Tibial artery (tissue), 4 donors: ENCODE results near the gene GLP1R.

ENCODE experiments used
- DNase-seq, 2 donors: peaks; one replicate each; pipeline ENCODE4 v3.0.0-alpha.2; 2019
- H3K27ac ChIP-seq, 2 donors: fragments of 200-600 bp; sonication (generic) in 1 of 2; 1 replicate in 1 of 2; 2 replicates in 1 of 2; pipeline ENCODE4 v1.5.1; 2018 to 2019; ENCODE audit warnings: mild to moderate bottlenecking in 1 of 2
- H3K27me3 ChIP-seq, 2 donors: fragments of 200-600 bp; sonication (generic) in 1 of 2; one replicate each; pipeline versions ENCODE4 v1.5.1 to v1.6.0; 2016 to 2019
- H3K36me3 ChIP-seq, 3 donors: fragments of 200-600 bp; sonication (generic) in 2 of 3; one replicate each; pipeline ENCODE4 v1.5.1; 2016 to 2019; ENCODE audit warnings: mild to moderate bottlenecking in 2 of 3
- H3K4me1 ChIP-seq, 4 donors: fragments of 200-600 bp; sonication (generic) in 2 of 4; 1 replicate in 3 of 4; 2 replicates in 1 of 4; pipeline ENCODE4 v1.5.1; 2016 to 2019
- H3K4me3 ChIP-seq, 2 donors: fragments of 200-600 bp; sonication (generic) in 1 of 2; 1 replicate in 1 of 2; 2 replicates in 1 of 2; pipeline ENCODE4 v1.5.1; 2018 to 2019; ENCODE audit warnings: mild to moderate bottlenecking in 2 of 2
- H3K9me3 ChIP-seq, 3 donors: fragments of 200-600 bp; sonication (generic) in 1 of 3; one replicate each; pipeline ENCODE4 v1.5.1; 2016 to 2019
- CTCF ChIP-seq, 2 experiments: fragments of 200-600 bp in 1 of 2; fragments of 450-650 bp in 1 of 2; IDR thresholded peaks; one replicate each; pipeline ENCODE4 v1.5.1; 2017 to 2019; ENCODE audit warnings: antibody characterized with exemption in 2 of 2, mild to moderate bottlenecking in 1 of 2, moderate library complexity in 1 of 2
- intact Hi-C: fragments of 100-400 bp; cut with DNase I; formaldehyde crosslinking; loops from one replicate; pipeline ENCODE4 v1.15.0; 2023; ENCODE audit warnings: low total_unique reads

Gene GLP1R

DNA sequence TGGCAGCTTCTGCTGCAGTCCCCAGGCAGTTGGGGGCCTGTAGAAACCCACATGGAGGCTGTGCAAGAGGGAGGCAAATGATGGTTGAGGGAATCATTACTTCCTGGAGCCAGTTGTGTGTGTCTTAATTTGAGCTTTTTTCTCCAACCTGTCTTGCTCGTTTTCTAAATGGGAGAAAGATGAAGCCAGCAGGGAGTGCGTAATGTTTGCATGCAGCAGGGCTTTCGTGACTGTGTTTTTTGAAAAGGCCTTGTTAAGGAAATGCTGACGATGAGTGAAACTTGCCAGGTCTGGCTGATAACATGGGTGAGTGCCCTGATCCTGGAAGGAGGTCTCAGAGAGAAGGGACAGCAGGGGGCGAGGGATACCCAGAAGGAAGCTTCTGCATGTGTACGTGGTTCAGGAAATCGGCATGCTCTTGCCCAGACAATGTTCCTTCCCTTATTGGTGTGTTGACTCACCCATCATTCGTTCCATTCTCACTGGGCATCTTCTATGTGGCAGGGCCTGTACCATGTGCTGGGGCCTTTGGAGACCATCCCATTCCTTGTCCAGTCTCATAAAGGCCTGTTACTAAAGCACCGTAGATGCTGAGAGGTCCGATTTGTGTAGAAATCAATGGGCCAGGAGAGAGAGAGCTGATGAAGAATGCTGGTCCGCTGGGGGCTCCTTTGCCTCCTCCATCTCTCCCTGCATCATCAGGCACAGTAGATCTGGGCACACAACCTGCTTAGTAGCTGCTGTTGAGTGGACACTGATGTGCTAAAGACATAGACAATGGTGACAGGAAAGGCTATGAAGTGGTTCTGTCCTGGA is 27.4 kb downstream of the GLP1R start:
- H3K4me3 ChIP-seq = no peak overlapping the region
- H3K4me1 ChIP-seq = no peaks in the 10 kb centered on the region
- intact Hi-C loops = no loop called here
- peaks cover 0 to 3% of the 10 kb centered on the region in 2 donors for H3K27me3 ChIP-seq
- no peaks in the 10 kb centered on the region for H3K9me3 ChIP-seq
- TF ChIP-seq CTCF (IDR thresholded peaks at IDR 0.05) = no peak
- H3K36me3 ChIP-seq = no peaks in the 10 kb centered on the region
- H3K27ac ChIP-seq = no peak overlapping the region
- DNase-seq = peak in 1 of 2 donors; percentile 9

- TF ChIP-seq CTCF (IDR thresholded peaks at IDR 0.05) = no peak
- H3K4me3 ChIP-seq = no peak overlapping the region
- no peaks in the 10 kb centered on the region for H3K4me1 ChIP-seq
- intact Hi-C loops = no loop called here
- H3K27me3 ChIP-seq = peaks cover 0 to 3% of the 10 kb centered on the region in 2 donors
- H3K36me3 ChIP-seq = no peaks in the 10 kb centered on the region
- peak in 1 of 2 donors; percentile 27 for DNase-seq
- no peak overlapping the region for H3K27ac ChIP-seq
- no peaks in the 10 kb centered on the region for H3K9me3 ChIP-seq
Observed at GRCh38 chr6:39076623-39077535, 28.3 kb downstream of the GLP1R start.

GRCh38 chr6:39077882-39078594 is 29.5 kb downstream of the GLP1R start:
- intact Hi-C loops = no loop called here
- Histone ChIP-seq H3K4me1 (no peaks in the 10 kb centered on the region), H3K4me3 (no peak overlapping the region), H3K9me3 (no peaks in the 10 kb centered on the region), H3K27me3 (peaks cover 0 to 3% of the 10 kb centered on the region in 2 donors), H3K27ac (no peak overlapping the region), H3K36me3 (no peaks in the 10 kb centered on the region)
- DNase-seq = no peak
- TF ChIP-seq CTCF (IDR thresholded peaks at IDR 0.05) = no peak

- intact Hi-C loops = no loop called here
- TF ChIP-seq CTCF (IDR thresholded peaks at IDR 0.05) = no peak
Observed at GRCh38 chr6:39078695-39079094, 30.1 kb downstream of the GLP1R start.

More at GRCh38 chr6:39078695-39079094, 30.1 kb downstream of the GLP1R start:
- no peak for DNase-seq
- Histone ChIP-seq H3K4me3 (no peak overlapping the region), H3K36me3 (no peaks in the 10 kb centered on the region), H3K9me3 (no peaks in the 10 kb centered on the region), H3K27me3 (peaks cover 0 to under 1% of the 10 kb centered on the region in 2 donors), H3K4me1 (no peaks in the 10 kb centered on the region), H3K27ac (no peak overlapping the region)
